Measurements from ENCODE around the gene PDE1C.

PDE1C gene

GRCh38 chr7:31919678-31920369 lies 150.4 kb downstream of the PDE1C start:
- no peaks in the 10 kb centered on the region for H3K9me3 Mint-ChIP-seq
- H3K4me3 Mint-ChIP-seq, result no peak overlapping the region
- H3K36me3 Mint-ChIP-seq (ENCODE audit: low read depth), result no peaks in the 10 kb centered on the region
- peaks cover 4% of the 10 kb centered on the region for H3K27me3 Mint-ChIP-seq (ENCODE audit: low read depth)
- no peaks in the 10 kb centered on the region for H3K4me1 Mint-ChIP-seq
- no peak overlapping the region for H3K27ac Mint-ChIP-seq
- TF ChIP-seq CTCF (IDR thresholded peaks at IDR 0.05; ENCODE audit: unreplicated experiment in 3 of 3), result no peak

GRCh38 chr7:31918706-31919393 lies 151.4 kb downstream of the PDE1C start:
- H3K27me3 Mint-ChIP-seq (ENCODE audit: low read depth), result peaks cover 4% of the 10 kb centered on the region
- no peak for TF ChIP-seq CTCF (IDR thresholded peaks at IDR 0.05; ENCODE audit: unreplicated experiment in 3 of 3)
- H3K36me3 Mint-ChIP-seq (ENCODE audit: low read depth), result no peaks in the 10 kb centered on the region
- H3K4me1 Mint-ChIP-seq, result no peaks in the 10 kb centered on the region
- H3K4me3 Mint-ChIP-seq, result no peak overlapping the region
- no peak overlapping the region for H3K27ac Mint-ChIP-seq
- H3K9me3 Mint-ChIP-seq, result no peaks in the 10 kb centered on the region

- H3K27ac Mint-ChIP-seq, result no peak overlapping the region
- H3K4me1 Mint-ChIP-seq, result no peaks in the 10 kb centered on the region
- H3K4me3 Mint-ChIP-seq, result no peak overlapping the region
- TF ChIP-seq CTCF (IDR thresholded peaks at IDR 0.05; ENCODE audit: unreplicated experiment in 3 of 3), result no peak
- H3K27me3 Mint-ChIP-seq (ENCODE audit: low read depth), result peaks cover 4% of the 10 kb centered on the region
- no peaks in the 10 kb centered on the region for H3K36me3 Mint-ChIP-seq (ENCODE audit: low read depth)
- H3K9me3 Mint-ChIP-seq, result no peaks in the 10 kb centered on the region
These were observed 153.0 kb downstream of the PDE1C start for GRCh38 chr7:31917256-31917655.

GRCh38 chr7:31910191-31910590 lies 160.0 kb downstream of the PDE1C start:
- H3K27ac Mint-ChIP-seq, result no peak overlapping the region
- H3K4me1 Mint-ChIP-seq, result no peaks in the 10 kb centered on the region
- no peaks in the 10 kb centered on the region for H3K9me3 Mint-ChIP-seq
- H3K27me3 Mint-ChIP-seq (ENCODE audit: low read depth), result peaks cover 9% of the 10 kb centered on the region
- no peaks in the 10 kb centered on the region for H3K36me3 Mint-ChIP-seq (ENCODE audit: low read depth)
- no peak for TF ChIP-seq CTCF (IDR thresholded peaks at IDR 0.05; ENCODE audit: unreplicated experiment in 3 of 3)
- H3K4me3 Mint-ChIP-seq, result no peak overlapping the region

GRCh38 chr7:31906479-31907171 lies 163.6 kb downstream of the PDE1C start:
- TF ChIP-seq CTCF (IDR thresholded peaks at IDR 0.05; ENCODE audit: unreplicated experiment in 3 of 3), result no peak
- H3K36me3 Mint-ChIP-seq (ENCODE audit: low read depth), result no peaks in the 10 kb centered on the region
- H3K27ac Mint-ChIP-seq, result no peak overlapping the region
- H3K9me3 Mint-ChIP-seq, result no peaks in the 10 kb centered on the region
- no peak overlapping the region for H3K4me3 Mint-ChIP-seq
- H3K27me3 Mint-ChIP-seq (ENCODE audit: low read depth), result peaks cover 6% of the 10 kb centered on the region
- no peaks in the 10 kb centered on the region for H3K4me1 Mint-ChIP-seq

All from nephron (organoid).